HFFc6 (cell line): ENCODE results near the gene ANKMY1. TPM values are rescaled to one million over a fixed set of nuclear protein-coding genes. Genes with fewer than 3 reads are reported as not detected.

Experiments
- DNase-seq: peaks from one replicate; pipeline ENCODE4 v3.0.0-alpha.2; 2018
- H3K27ac Mint-ChIP-seq: 2 replicates; pipeline ENCODE4 v1.8.0; 2020; ENCODE audit warnings: mild to moderate bottlenecking, mixed read lengths
- H3K27me3 Mint-ChIP-seq: 2 replicates; pipeline ENCODE4 v1.8.0; 2021; ENCODE audit warnings: mild to moderate bottlenecking, moderate library complexity, mixed read lengths; ENCODE audit not compliant: insufficient read depth
- H3K36me3 Mint-ChIP-seq: 2 replicates; pipeline ENCODE4 v1.8.0; 2021; ENCODE audit warnings: low read depth, mixed read lengths
- H3K4me1 Mint-ChIP-seq: 2 replicates; pipeline ENCODE4 v1.8.0; 2020; ENCODE audit warnings: low read depth, mixed read lengths
- H3K4me3 Mint-ChIP-seq: 2 replicates; pipeline ENCODE4 v1.8.0; 2020; ENCODE audit warnings: mild to moderate bottlenecking, moderate library complexity, mixed read lengths
- H3K9me3 Mint-ChIP-seq: 2 replicates; pipeline ENCODE4 v1.8.0; 2020; ENCODE audit warnings: mild to moderate bottlenecking, mixed read lengths
- total RNA-seq, 6 experiments: library from RNA; stranded (reverse); fragmentation: NEBNext Ultra II Directional; extraction: Animal tissue kit (Norgen Biotek cat#: 25700); gene quantifications; 2 replicates in 1 of 6; 3 replicates in 5 of 6; pipeline ENCODE4 v1.2.3, GENCODE V29; 2021
- TF ChIP-seq, protein P1 (sequence below): fragments of 200-600 bp; sonication (generic); IDR thresholded peaks from 2 replicates; pipeline ENCODE4 v1.5.0; 2021; ENCODE audit warnings: antibody characterized with exemption, mild to moderate bottlenecking

ANKMY1 gene
- total RNA-seq, 6 experiments from 2014 or later, result 4.4 to 5.6 (median 5.2) TPM

DNA sequence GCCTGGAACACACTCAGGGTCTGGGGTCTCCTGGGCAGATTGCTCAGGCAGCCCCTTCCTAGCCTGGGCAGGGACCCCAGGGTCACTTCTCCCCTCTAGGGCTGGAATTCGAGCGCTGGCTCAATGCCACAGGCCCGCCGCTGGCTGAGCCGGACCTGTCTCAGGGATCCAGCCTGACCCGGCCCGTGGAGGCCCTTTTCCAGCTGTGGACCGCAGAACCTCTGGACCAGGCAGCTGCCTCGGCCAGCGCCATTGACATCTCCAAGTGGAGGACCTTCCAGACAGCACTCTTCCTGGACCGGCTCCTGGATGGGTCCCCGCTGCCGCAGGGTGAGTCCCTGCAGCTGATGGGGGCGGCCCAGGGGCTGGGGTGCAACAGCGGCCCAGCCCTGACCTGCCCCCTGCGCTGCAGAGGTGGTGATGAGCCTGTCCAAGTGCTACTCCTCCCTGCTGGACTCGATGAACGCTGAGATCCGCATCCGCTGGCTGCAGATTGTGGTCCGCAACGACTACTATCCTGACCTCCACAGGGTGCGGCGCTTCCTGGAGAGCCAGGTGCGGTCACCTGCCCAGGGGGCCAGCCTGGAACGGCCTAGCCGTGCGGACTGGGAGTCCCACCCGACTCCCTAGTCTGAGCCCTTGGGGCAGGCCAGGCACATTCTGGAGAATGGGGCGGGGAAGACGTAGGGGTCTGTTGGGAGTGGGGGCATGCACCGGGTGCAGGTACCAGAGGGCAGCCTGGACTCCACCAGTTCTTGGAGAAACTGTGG lies 18.8 kb upstream of the ANKMY1 start:
- no peak overlapping the region for H3K27ac Mint-ChIP-seq
- TF ChIP-seq, protein P1, sequence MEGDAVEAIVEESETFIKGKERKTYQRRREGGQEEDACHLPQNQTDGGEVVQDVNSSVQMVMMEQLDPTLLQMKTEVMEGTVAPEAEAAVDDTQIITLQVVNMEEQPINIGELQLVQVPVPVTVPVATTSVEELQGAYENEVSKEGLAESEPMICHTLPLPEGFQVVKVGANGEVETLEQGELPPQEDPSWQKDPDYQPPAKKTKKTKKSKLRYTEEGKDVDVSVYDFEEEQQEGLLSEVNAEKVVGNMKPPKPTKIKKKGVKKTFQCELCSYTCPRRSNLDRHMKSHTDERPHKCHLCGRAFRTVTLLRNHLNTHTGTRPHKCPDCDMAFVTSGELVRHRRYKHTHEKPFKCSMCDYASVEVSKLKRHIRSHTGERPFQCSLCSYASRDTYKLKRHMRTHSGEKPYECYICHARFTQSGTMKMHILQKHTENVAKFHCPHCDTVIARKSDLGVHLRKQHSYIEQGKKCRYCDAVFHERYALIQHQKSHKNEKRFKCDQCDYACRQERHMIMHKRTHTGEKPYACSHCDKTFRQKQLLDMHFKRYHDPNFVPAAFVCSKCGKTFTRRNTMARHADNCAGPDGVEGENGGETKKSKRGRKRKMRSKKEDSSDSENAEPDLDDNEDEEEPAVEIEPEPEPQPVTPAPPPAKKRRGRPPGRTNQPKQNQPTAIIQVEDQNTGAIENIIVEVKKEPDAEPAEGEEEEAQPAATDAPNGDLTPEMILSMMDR, result no peak
- H3K4me3 Mint-ChIP-seq, result no peak overlapping the region
- peaks cover 2% of the 10 kb centered on the region; the same call in 1 of the 2 replicates for H3K27me3 Mint-ChIP-seq
- H3K36me3 Mint-ChIP-seq, result peaks cover 14% of the 10 kb centered on the region
- DNase-seq, result no peak
- H3K4me1 Mint-ChIP-seq, result peaks cover 21% of the 10 kb centered on the region
- 0 out of 2 replicates have a peak, but pooled peaks cover 4% of the 10 kb centered on the region for H3K9me3 Mint-ChIP-seq

DNA sequence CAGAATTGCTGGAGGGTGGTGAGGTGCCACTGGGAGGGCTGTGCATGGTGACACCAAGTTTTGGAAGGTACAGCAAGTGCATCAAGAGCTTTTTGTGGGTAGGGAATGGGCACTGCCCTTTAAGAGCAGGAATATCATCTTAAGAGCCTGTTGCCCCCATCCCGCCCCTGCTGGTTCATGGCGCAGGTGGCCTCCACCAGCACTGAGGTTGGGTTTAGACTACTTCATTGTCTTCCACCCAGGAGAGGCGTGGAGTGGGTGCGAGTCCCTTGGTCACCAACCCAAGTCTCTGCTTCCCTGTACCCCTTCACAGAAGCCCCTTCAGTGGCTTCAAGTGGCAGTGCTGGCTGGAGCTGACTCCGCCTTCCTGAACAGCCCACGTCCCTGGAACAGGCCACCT lies 18.2 kb upstream of the ANKMY1 start:
- 0 out of 2 replicates have a peak, but pooled peaks cover 3% of the 10 kb centered on the region for H3K9me3 Mint-ChIP-seq
- no peak overlapping the region for H3K27ac Mint-ChIP-seq
- H3K36me3 Mint-ChIP-seq, result peaks cover 8% of the 10 kb centered on the region
- DNase-seq, result no peak
- H3K27me3 Mint-ChIP-seq, result peaks cover 2% of the 10 kb centered on the region; the same call in 1 of the 2 replicates
- H3K4me3 Mint-ChIP-seq, result no peak overlapping the region
- TF ChIP-seq, protein P1, result no peak
- peaks cover 17% of the 10 kb centered on the region for H3K4me1 Mint-ChIP-seq

DNA sequence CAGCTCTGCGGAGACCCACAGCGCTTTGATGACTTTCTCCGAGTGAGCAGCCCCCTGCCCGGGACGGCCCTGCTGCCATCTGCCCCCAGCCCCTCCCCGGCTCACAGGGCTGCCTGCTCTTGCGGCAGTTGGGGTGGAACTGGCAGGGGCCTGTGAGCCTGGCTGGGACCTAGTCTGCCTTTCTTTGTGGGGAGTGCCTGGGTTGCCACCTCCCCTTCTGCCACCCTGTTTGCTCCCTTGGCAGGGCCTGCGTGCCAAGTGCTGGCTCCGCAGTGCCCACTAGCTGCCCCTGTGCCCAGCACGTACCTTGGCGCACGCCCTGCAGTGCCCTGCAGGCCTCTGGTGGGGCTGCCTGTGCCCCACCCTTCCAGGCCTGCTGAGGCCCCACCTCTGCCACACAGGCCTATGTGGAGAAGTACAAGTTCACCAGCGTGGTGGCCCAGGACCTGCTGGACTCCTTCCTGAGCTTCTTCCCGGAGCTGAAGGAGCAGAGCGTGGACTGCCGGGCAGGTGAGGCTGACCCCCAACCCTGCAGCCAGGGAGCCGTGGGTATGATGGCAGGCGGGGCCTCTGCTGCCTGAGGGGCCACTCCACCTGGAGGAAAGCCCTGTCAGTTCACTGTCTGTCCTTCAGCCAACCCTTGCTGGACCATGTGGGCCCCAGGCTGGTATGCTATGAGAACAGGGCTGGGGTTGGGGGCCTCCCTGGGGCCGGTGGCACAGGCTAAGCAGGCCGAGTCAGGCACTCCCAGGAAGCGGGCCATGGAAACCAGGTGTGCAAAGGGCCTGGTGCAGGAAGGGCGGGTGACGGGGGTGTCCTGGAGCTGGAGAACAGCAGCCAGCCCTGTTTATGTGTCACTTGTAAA lies 17.5 kb upstream of the ANKMY1 start:
- Mint-ChIP-seq H3K4me1 (peaks cover 11% of the 10 kb centered on the region), H3K27ac (no peak overlapping the region), H3K36me3 (peaks cover 1% of the 10 kb centered on the region; the same call in 1 of the 2 replicates), H3K4me3 (no peak overlapping the region), H3K27me3 (peaks cover 2% of the 10 kb centered on the region; the same call in 1 of the 2 replicates), H3K9me3 (no peaks in the 10 kb centered on the region)
- TF ChIP-seq, protein P1, result no peak
- DNase-seq, result no peak

DNA sequence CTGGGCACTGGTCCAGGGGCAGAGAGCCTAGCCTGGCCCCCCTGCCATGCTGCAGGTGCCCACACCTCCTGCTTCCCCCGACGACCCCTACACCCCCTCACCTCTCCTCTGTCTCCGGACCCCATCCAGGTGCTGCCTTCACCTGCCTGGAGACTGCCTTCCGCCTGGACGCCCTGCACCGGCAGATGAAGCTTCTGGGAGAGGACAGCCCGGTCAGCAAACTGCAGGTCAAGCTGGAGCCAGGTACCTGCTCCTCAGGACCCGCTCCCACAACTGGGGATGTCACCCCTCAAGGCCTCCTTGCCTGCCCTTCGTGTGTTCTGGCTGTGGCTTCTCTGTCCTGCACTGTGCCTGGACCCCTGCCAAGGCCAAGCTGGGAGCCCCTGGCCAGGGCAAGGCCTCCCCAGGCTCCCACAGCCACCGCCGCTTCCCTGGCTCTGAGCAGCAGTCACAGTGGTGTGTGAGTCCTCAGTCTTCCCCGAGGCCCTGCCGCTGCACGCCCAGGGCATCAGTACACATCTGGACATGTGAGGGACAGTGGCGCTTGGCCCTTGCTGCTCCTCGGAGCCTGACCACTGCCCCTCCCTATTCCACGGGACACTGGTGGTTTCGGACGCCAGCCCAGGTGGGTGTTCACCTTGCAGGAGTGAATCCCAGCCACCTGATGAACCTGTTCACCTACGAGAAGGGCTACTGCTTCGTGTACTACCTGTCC lies 16.8 kb upstream of the ANKMY1 start:
- peaks cover 4% of the 10 kb centered on the region for H3K4me1 Mint-ChIP-seq

More for the DNA sequence above, 16.8 kb upstream of the ANKMY1 start:
- Mint-ChIP-seq H3K27ac (no peak overlapping the region), H3K4me3 (no peak overlapping the region), H3K36me3 (no peaks in the 10 kb centered on the region), H3K9me3 (no peaks in the 10 kb centered on the region), H3K27me3 (peaks cover 2% of the 10 kb centered on the region; the same call in 1 of the 2 replicates)
- DNase-seq, result no peak
- TF ChIP-seq, protein P1, result no peak
